HG03280 (cell line): ENCODE results near the gene CLDN9.

Experiments
- ATAC-seq: cut with Tn5 transposase; IDR thresholded peaks from one replicate; pipeline ENCODE4 v1.9.1; 2021; ENCODE audit warnings: mild to moderate bottlenecking, moderate library complexity; ENCODE audit not compliant: unreplicated experiment

Gene CLDN9

GRCh38 chr16:2992383-2993081 lies 20.2 kb upstream of the CLDN9 start:
- ATAC-seq = no peak

- no peak for ATAC-seq
Measured at GRCh38 chr16:2996298-2996697, 16.4 kb upstream of the CLDN9 start.

- no peak for ATAC-seq
Measured at GRCh38 chr16:2999929-3000328, 12.8 kb upstream of the CLDN9 start.

GRCh38 chr16:3000540-3000939 lies 12.2 kb upstream of the CLDN9 start:
- no peak for ATAC-seq

GRCh38 chr16:3001316-3001715 lies 11.4 kb upstream of the CLDN9 start:
- no peak for ATAC-seq

GRCh38 chr16:3003582-3004270 lies 9.0 kb upstream of the CLDN9 start:
- peak; percentile 97 for ATAC-seq

- ATAC-seq = peak; percentile 16
Measured at GRCh38 chr16:3004319-3004718, 8.4 kb upstream of the CLDN9 start.

- no peak for ATAC-seq
Measured at GRCh38 chr16:3004781-3005284, 7.9 kb upstream of the CLDN9 start.

GRCh38 chr16:3007059-3007956 lies 5.4 kb upstream of the CLDN9 start:
- no peak for ATAC-seq

- ATAC-seq = no peak
Measured at GRCh38 chr16:3007957-3008689, 4.6 kb upstream of the CLDN9 start.

- no peak for ATAC-seq
Measured at GRCh38 chr16:3008690-3009037, 4.1 kb upstream of the CLDN9 start.

- ATAC-seq = no peak
Measured at GRCh38 chr16:3009568-3010390, 2.9 kb upstream of the CLDN9 start.

- no peak for ATAC-seq
Measured at GRCh38 chr16:3010510-3010909, 2.2 kb upstream of the CLDN9 start.

GRCh38 chr16:3012246-3012645 lies 477 bp upstream of the CLDN9 start:
- no peak for ATAC-seq

- ATAC-seq = no peak
Measured at GRCh38 chr16:3013491-3013951, 798 bp downstream of the CLDN9 start.

GRCh38 chr16:3013998-3014690 lies 1.4 kb downstream of the CLDN9 start:
- no peak for ATAC-seq

GRCh38 chr16:3014971-3015370 lies 2.2 kb downstream of the CLDN9 start:
- ATAC-seq = no peak

GRCh38 chr16:3015865-3016521 lies 3.3 kb downstream of the CLDN9 start:
- ATAC-seq = no peak

- no peak for ATAC-seq
Measured at GRCh38 chr16:3017344-3017743, 4.6 kb downstream of the CLDN9 start.
